LoVo (cell line): ENCODE data around the gene WWOX.

ENCODE experiments used
- DNase-seq: peaks from one replicate; pipeline ENCODE4 v3.0.0-alpha.2; 2016; ENCODE audit warnings: low spot score

WWOX gene

DNA sequence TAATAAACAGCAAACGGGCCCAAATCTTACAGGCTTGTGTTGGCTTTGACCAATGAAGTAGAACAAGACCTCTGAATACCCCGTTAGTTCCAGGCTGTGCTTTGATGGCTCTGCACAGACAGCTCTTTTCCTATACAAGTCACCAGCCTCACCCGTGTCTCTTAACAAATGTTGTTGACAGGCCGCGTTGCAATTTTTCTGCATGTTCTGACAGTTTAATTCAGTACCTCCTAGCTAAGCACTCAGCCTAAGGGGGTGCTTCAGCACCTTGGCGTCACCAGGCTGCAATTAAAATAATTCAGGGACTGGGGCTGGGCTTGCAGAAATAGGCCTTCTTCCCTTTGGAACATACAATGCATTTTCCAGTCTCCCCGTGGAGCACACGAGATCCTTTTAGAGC lies 1001.0 kb downstream of the WWOX start:
- DNase-seq = no peak

DNA sequence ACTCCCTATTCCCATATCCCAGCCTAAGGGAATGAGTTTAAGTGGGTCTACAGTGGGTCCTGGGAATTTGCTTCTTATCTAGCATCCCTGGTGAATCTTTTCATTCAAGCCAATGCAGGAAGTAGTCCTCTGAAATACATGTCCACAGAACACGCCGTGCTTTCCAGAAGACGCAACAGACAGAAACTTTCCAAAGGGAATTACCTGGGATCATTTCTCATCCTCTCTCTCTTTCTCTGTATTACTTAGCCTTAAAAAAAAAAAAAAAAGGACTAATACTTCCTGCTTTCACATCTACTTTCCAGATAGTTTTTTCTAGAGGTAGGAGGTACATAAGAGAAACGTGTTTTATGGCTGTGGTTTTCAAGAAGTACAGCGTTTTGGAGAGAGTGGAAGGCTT lies 1002.0 kb downstream of the WWOX start:
- DNase-seq = no peak

DNA sequence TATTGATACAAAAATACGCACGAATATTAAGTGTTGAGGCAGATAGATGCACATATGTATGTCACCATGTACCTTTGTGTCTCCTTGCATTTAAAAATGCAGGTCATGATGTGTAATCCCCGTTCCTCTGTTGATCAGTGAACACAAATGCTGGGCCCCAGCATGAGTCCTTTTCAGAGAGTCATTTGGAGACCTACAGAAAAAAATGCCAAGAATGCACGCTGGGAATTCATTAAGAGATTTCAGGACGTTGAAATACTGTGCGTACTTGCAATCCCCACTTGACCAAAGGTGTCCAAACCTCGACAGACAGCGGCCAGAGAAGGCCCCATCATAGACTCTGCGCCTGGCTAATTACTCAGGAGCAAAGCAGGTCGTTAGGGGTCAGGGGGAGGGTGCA lies 1005.1 kb downstream of the WWOX start:
- no peak for DNase-seq

DNA sequence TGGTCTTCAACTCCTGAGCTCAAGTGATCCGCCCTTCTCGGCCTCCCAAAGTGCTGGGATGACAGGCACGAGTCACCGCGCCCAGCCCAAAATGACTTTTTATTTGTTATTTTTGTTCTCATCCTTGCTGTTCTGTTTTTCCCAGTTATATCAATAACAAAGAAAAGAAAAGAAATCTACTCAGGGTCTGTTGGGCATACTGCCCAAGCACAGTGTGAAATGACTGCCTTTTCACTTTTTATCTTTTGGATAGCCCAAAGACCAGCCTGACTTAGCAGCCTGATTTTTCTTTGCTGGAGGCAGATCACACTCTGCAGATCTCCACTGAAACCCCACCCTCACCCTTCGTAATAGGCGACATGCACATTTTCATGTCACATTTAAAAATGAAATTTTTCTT lies 1007.8 kb downstream of the WWOX start:
- no peak for DNase-seq

DNA sequence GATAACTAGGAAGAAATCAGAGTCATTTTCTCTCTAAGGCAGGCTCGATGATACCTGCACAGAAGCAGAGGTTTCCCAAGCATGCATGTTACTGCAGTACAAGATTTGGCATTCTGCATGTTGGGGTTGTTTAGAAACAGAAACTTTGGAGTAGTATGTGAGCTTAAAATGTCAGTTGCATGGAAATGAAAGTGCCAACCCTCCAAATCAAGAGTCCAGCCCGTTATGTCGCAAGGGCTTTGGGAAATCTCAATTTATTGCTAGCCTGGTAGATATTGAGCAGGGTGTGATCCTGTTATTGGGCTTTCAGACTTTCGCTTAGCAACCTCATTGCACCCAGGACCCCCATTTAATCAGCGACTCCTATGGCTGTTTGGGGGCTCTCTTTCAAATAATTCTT lies 1010.3 kb downstream of the WWOX start:
- no peak for DNase-seq

DNA sequence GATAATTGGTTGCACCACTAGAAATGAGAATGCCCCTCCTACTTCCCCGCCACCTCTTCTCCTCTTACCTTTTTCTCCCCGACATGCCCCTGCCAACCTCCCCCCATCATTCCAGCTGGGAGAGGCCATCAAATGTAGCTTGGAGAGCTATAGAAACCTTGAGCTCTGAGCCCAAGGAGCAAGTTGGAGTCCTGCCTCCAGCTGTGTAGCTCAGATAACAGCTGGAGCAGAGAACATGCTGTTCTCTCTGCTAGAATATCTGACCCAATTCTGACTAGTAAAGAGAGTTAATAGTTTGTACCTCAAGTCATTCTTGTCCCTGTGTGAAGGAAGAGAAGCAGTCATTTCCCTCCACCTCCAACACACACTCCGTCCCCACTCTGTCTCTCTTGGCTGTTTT lies 1010.8 kb downstream of the WWOX start:
- no peak for DNase-seq

DNA sequence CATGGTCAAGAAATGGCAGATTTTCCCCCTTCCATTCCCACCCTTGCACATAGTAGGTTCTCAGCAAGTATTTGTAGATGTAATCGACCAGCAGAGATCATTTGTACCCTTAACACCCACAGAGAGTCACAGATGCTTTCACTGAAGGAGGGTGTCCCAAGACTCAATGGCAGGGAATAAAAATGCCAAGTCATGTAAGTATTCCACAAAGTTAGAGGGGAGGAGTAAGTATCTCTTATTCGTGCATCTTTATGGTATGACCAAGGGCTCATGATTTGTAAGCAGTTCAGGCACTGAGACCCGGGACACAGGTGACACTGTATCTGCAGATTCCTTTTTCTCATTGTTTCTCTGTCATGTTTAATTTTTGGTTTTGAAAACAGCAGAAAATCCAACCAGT lies 1011.5 kb downstream of the WWOX start:
- no peak for DNase-seq

DNA sequence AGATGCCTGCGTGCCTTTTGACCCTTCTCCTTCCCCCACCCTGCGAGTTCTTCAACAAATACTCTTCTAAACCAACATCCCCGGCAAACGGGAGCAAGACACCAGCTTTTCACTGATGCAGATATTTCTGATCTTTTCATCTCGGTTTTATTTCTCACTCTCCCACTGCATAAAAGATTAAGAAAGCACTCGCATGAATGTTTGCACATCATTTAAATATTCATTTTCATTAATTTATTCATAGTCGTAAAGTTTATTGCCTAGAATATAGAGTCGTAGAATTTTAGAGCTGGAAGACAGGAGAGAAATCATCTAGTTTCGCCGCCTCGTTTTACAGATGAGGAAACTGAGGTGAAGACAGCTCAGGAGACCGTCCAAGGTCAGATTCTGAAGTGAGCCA lies 1013.0 kb downstream of the WWOX start:
- no peak for DNase-seq

DNA sequence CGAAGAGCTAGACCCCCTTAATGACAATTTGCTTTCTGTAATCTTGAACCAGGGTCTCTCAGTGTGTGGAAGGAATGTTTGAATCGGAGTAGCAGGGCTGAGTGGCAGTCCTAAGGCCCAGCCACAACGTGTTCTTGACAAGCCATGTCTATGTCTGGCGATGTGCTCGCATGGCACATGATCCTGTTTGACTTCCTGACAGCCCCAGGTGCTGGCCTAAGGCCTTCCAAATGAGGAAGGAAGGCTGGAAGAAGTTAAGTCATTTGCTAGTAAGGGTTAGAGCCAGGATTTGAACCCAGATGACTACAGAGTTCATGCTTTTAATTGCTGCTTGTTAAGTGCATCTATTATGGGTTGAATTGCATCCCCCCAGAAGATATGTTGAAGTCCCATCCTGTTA lies 1014.4 kb downstream of the WWOX start:
- no peak for DNase-seq

DNA sequence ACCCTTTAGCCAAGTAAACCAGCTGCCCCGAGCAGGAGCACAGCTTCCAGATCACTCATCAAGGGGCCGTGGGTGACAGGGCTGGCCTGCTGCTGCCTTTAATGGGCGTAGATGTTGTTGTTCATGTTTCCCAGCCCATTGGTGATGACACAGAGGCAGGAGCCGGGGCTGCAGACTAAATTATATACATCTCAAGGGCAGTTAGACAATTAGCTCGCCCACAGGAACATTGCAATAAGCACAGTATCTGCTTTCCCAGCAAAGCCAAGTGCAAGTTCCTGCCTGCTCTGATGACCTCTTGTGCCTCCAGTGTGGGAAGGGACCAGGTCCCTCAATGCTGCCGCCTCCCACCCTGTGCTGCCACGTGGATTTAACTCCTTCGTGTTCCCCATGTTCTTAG lies 1015.3 kb downstream of the WWOX start:
- no peak for DNase-seq

DNA sequence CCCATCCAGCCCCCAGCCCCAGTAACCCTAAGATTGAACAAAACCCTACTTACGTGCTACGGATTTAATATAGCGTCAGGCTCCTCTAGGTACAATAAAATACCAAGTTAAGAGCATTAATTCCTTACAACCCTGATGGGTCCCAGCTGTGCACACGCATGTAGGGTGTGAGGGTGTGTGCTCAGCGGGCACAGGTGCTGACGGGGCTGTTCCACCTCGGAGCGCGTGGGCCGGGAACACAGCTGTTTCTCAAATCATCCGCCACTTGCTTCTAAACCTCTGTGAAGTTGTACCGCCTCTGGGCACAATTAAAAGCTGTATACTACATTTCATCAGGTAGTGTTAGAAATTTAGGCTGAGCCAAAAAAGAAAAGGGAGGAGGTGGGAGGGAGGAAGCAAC lies 1022.5 kb downstream of the WWOX start:
- no peak for DNase-seq

DNA sequence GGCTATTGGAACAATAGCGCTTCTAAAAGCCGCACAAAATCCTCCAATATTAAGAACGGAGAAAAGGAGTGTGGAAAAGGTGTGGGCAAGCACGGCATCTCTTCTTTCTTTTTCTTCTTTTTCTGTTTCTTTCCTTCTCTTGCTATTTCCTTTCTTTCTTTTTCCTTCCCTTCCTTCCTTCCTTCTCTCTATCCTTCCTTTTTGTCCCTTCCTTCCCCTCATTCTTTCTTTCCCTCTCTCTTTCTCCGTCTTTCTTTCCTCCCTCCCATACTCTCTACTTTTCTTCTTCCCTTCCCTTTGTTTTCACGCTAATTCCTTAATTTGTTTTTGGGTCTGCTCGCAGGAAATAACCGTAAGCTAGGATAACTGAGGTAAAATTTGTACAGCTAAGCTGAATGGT lies 1022.9 kb downstream of the WWOX start:
- DNase-seq = no peak

DNA sequence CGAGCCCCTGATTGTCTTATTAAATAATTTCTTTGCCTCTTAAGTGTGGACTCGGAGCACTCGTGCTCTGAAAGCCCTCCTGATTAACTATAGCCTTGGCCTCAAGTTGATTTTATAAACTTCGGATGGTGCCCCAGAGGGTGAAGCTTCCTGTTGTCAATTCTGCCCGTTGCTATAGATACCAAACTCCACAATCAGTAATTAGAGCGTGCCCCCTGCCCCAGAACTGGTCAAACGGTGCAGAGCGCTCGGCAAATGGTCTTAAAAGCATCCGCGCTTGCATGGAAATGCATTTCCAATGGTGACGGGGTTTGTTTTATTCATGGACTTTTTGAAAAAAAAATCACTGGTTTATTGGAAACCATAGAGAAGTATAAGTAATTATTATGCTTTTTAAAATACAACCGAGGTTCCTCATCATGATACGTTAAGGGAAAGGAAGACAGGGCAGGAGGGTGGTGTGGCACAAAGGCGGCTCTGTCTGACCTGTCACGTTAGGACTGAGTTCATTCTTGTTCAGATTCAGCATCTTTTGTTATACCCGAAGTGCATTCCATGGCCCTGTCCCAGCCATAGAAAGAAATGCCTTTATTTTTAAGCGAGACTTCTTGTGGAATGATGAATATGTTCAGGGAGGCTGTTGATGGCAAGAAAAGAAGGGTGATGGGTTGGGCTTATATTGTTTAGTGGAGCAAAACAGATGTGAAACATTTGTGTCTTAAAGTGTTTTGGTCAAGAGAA lies 1024.7 kb downstream of the WWOX start:
- DNase-seq = no peak

DNA sequence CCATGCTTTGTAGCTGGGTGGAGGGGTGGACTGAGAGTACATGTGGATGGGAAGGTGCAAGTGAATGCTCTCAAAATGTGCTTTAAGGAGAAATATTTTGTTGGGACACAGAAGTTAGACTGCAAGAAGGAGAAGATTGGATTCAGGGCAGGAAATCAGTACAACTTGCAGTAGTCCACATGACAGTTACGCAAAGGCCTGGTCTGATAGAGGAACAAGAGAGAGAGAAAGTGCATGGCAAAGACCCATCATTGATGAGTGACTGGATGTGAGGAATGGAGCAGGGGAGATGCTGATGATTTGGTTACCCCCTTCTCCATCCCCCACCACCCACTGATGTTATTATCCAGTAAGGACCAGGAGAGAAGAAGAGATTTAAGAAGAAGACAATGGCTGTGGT lies 1028.3 kb downstream of the WWOX start:
- DNase-seq = no peak

DNA sequence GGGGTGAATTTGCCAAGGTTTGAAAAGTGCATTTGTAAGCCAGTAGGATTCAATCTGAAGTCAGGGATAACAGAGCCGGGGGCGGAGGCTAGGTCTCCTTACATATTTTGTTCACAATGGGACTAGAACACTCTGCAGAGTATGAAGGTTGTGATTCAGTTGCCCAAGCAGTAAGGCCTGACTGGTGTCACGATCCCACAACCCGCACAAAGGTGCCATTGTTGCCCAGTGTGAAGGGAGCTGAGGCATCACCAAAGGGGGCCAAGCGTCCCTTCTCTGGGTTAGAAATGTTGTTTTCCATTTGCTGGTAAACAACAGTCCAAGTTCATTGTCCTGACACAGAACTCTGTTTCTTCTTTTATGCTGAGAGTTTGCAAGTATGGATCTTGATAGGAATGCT lies 1029.3 kb downstream of the WWOX start:
- DNase-seq = no peak

DNA sequence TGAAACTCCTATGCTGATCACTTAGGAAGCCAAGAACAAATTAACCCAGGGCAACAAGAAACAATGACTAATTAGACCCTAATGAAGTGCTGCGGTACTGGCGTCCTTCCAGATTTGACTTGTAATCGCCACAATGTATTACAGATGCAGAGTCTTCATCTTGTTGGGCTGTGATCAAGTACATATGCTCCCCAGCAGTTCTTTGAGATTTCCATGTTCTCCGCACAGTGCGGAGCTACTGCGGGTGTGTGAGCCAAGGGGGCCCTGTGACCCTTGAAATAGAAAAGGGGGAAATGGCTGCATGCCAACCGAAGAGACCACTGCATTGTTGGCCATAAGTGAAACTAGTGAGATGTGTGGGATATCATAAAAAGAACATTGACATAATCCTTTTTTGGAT lies 1031.2 kb downstream of the WWOX start:
- no peak for DNase-seq

DNA sequence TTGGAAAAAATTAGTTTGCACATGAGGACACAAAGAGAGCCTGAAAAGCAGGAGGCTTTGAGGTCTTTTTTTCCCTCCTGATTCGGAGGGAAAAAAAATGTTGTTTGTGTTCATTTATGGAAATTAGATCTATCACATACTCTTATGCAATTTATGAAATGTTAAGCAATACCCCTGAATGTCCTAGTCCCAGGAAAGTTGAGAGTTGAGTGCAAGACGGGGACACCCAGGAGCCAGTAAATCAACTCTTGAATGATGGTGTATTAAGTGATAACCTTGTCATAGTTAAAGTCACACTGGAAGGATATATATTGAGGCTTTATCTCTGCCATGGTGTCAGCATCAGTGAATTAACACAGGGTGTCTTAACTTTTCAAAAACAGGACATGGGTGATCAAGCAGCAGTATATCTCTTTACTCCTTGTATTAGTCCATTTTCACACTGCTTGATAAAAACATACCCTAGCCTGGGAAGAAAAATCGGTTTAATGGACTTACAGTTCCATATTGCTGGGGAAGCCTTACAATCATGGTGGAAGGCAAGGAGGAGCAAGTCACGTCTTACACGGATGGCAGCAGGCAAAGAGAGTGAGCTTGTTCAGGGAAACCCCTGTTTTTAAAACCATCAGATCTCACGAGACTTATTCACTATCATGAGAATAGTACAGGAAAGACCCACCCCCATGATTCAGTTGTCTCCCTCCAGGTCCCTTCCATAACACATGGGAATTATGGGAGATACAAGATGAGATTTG lies 1032.0 kb downstream of the WWOX start:
- no peak for DNase-seq

DNA sequence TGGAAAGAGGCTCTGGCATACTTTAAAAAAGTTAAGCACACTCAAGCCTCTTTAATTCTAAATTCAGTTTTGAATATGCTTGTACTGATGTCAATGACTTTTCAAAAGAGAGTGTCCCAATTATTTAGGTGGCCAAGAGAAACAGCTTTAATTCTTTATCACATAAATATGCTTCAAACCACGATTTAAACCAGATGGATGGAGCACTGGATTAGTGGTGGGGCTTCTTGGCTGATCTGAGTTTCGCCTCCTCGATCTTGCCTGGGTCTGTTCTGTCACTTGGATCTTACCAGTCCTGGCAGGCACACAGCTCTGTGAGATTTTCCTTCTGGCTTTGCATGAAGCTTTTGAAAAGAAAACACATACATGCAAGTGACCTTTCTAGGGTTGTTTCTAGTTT lies 1033.2 kb downstream of the WWOX start:
- DNase-seq = no peak

DNA sequence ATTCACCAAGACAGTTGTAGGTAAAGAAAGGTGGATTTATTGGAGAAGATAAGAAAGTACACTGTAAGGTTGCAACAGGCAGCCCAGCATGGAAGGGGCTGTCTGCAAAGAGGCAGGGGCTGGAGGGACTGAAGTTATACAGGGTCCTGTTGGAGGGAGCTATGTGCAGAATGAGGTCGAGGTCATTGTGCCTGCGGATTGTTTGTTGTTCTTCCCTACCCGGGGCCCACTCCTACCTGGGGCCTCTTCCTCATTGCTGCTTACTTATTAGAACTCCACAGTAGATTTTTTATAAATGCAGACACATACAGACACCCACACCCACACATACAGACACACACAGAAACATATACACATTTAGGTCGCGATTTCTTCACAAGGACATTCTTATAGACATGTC lies 1034.8 kb downstream of the WWOX start:
- DNase-seq = no peak

DNA sequence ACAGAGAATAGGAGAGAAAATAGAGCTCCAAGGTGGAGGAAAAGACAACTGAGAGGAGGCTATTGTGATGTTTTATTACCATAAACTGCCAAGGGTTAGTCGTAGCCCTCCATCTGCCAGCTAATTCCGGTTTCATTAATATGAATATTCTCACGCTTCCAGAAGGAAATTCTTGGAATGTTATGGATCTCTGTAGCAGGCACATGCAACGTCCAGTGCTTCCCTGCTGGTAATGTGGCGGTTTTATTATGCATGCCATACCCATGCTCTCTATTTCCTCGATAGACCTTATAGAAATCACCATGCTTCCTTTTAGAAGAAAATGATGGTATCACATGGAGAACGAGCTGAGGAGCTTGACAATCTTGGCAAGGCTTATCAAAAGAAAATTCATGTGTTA lies 1037.5 kb downstream of the WWOX start:
- no peak for DNase-seq

DNA sequence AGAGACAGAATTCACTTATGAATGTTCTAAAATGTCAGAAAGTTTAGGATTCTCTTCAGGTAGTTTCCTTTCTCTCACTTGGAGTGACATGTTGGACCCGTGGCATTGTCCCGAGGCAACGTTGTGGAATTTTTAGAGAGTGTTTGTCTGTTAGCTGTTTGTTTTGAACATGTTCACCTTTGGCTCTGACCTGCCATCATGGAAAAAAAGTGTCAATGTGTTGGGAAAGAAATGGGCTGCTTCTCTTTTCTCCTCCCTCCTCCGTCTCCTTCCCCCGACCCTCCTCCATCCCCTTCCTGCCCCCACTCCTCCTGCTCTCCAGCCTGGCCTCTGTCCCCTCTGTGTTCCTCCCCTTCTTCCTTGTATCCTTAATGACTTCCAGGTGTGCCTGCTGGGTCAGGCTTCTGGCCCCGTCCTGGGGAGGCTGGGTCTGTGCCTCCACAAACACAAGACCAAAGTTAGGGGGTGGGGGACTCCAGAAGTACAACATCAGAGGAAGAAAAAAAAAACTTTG lies 1038.0 kb downstream of the WWOX start:
- DNase-seq = no peak

DNA sequence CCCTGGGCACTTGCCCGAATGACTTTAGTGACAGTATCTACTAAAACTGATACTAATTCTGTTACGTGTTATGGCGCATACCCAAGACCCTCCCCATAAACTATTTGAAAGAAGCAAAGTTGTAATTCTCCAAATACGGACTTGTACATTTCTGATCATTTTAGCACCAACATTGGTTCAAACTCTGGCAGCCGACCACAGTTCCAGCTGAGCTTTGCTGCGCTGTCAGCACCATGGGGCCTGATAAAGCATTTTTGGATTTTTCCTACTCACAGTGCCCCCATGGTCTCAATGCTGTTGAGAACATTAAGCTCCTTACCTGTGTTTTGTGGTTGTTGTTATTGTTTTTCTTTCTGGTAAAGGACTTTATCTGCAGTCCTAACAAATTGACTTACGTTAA lies 1040.3 kb downstream of the WWOX start:
- no peak for DNase-seq

DNA sequence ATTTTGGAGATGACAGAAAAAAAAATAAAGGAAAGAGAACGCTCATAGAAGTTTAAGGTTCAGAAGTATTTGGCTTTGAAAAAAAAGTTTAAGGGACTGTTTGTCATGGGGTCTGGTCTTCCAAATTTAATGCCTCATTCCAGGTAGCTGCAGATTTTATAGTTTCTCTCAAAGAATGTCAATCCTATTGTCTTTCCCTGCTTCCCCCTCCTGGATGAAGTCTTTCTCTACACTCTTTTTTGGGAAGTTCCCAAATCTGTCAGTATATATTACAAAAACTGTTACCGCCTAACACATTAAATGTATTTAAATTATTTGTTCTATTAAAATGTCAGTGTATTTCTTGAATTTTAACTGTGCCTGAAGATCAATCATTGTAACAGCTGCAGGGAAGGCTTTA lies 1043.6 kb downstream of the WWOX start:
- DNase-seq = no peak

DNA sequence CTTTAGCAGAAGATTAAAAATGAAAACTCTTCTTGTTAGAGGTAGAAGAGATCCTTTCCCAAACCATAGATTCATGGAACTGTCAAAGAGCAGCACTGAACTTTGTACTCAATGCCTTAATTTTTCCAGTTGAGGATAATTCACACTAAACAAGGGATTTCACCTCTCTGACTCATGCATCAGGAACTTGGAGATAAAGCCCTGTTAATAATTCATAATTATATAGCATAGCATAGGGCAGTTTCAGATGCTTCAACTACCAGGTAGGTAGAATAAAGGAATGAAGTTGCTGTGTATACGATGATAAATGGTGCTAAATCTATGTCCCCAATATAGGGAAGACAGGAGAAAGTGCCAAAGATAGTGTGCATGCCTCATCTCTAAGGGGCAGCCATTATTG lies 1050.7 kb downstream of the WWOX start:
- peak; percentile 1 for DNase-seq
